Subcutaneous adipose tissue (tissue), 4 donors: ENCODE data around the gene RBMS1. TPM values are rescaled to one million over a fixed set of nuclear protein-coding genes. Genes with fewer than 3 reads are reported as not detected.

Experiments
- CTCF ChIP-seq: fragments of 450-650 bp; IDR thresholded peaks from one replicate; pipeline ENCODE4 v1.5.1; 2016; ENCODE audit warnings: low read depth, mild to moderate bottlenecking, control low read depth, antibody characterized with exemption, moderate library complexity
- total RNA-seq, 4 donors: library from RNA; depleted of rRNA; stranded (reverse); fragments of >200 nt; gene quantifications; one replicate each; pipeline ENCODE4 v1.1.0, GENCODE V29; 2016

Gene RBMS1
- total RNA-seq, 4 donors from 2014 or later = 80.1 to 164 (median 95.7) TPM

DNA sequence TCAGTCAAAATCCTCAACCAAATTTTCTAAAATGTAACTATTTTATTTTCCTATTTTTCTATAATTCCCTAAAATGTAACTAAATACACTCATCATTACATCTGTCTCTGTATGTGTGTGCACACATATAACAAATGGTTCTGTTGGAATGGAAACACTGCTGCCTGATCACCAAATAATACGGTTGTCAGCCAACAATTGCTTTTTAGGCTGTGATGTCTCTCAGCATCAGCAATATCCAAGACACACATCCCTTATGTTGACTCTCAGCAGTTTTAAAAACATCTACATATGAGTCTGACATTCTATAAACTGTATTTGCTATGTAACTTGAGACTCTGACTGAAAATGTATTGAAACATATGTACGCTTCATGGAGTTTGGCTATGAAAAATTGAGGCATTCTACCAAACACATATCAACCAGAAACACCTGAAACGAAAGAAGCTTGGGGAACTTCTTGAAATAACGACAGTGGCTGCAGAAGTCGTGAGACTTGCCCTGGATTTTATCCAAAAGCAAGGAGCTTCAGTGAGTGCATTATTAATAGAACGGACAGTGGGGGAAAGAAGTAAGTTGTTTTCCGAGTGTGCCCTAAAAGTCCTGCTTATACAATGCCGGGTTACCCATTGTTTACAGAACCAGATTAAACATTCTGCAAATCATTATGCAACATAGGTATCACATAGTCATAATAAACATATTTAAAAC is 183.3 kb downstream of the RBMS1 start:
- TF ChIP-seq CTCF = no peak

DNA sequence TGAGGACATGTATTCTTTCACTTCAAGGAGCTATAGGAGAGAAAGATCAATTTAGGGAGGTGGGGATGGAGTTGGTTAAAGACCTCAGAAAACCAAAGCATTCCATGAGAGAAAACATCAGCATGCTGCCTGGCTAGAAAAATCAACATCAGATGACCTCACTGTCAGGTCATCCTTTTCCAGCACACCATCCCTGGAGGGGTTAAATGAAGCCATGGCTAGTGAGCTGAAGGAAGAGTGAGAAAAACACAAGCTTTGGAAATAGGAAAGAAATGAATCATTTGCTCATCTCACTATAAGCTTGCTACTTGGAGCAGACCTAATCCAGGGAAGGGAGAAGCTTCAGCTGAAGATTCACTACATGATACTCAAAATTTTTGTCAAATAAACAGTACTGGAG is 184.0 kb downstream of the RBMS1 start:
- no peak for TF ChIP-seq CTCF

GRCh38 chr2:160308915-160309314 is 184.7 kb downstream of the RBMS1 start:
- no peak for TF ChIP-seq CTCF

DNA sequence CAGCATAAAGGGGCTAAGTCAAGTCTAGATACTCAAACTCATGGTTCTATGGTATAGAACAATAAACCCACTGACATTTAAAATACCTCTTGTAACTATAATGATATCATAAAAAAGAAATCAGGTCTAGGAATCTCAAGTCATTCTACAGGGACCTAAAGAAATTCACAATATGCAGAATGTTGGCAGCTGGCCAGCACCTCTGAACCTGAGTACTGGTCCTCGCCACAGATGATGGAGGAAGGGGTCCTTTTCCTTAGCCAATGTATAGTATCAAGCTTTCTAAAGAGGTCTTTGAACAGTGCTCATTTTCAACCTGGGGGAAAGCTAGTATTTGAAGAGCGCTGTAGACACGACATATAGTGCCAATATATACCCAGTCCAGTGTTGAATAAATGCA is 185.1 kb downstream of the RBMS1 start:
- TF ChIP-seq CTCF = no peak

GRCh38 chr2:160306985-160307384 is 186.6 kb downstream of the RBMS1 start:
- no peak for TF ChIP-seq CTCF

GRCh38 chr2:160305081-160305750 is 188.4 kb downstream of the RBMS1 start:
- no peak for TF ChIP-seq CTCF

DNA sequence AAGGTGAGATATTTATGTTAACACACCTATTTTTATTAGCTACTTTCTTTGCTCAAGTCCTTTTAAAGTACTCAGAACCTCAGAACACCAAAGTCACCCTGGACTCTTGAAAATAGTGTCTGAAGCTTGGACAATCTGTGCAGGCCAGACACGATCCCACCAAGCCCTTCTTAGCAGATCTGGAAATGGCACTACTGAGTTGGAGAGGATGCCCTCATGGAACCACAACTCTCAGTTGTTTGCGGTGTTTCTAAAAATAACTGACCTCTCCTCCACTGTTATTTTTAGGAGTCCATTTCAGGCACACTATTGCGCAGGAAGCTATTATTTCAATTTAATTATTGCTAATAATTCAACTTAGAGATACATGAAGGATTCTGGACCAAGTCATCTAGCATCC is 190.1 kb downstream of the RBMS1 start:
- no peak for TF ChIP-seq CTCF
